GM21528 (cell line): ENCODE data around the gene TXLNB.
"Not testable (repeated sequence)": the region's sequence is repeated elsewhere in the genome, so short reads cannot be mapped to it uniquely, and the experiment has no call there.

Source experiments
- ATAC-seq: cut with Tn5 transposase; IDR thresholded peaks from one replicate; pipeline ENCODE4 v1.9.1; 2021; ENCODE audit warnings: mild to moderate bottlenecking, moderate library complexity; ENCODE audit not compliant: unreplicated experiment, low FRiP score

Gene TXLNB

GRCh38 chr6:139313229-139313628 is 21.4 kb upstream of the TXLNB start:
- no peak for ATAC-seq

GRCh38 chr6:139311831-139312230 is 20.0 kb upstream of the TXLNB start:
- ATAC-seq: no peak

- no peak for ATAC-seq
Observed at GRCh38 chr6:139308936-139309603, 17.3 kb upstream of the TXLNB start.

- no peak for ATAC-seq
Observed at GRCh38 chr6:139308286-139308916, 16.6 kb upstream of the TXLNB start.

GRCh38 chr6:139306291-139306981 is 14.6 kb upstream of the TXLNB start:
- no peak for ATAC-seq

- no peak for ATAC-seq
Observed at GRCh38 chr6:139303185-139303584, 11.4 kb upstream of the TXLNB start.

- no peak for ATAC-seq
Observed at GRCh38 chr6:139297921-139298320, 6.1 kb upstream of the TXLNB start.

GRCh38 chr6:139296927-139297326 is 5.1 kb upstream of the TXLNB start:
- no peak for ATAC-seq

- ATAC-seq: no peak
Observed at GRCh38 chr6:139295901-139296300, 4.1 kb upstream of the TXLNB start.

GRCh38 chr6:139294090-139294489 is 2.3 kb upstream of the TXLNB start:
- no peak for ATAC-seq

GRCh38 chr6:139293230-139293629 is 1.4 kb upstream of the TXLNB start:
- ATAC-seq: not testable (repeated sequence)

- ATAC-seq: peak; percentile 81
Observed at GRCh38 chr6:139290787-139291311, 949 bp downstream of the TXLNB start.

GRCh38 chr6:139289233-139289632 is 2.6 kb downstream of the TXLNB start:
- no peak for ATAC-seq

- no peak for ATAC-seq
Observed at GRCh38 chr6:139288496-139289040, 3.2 kb downstream of the TXLNB start.

GRCh38 chr6:139287868-139288267 is 3.9 kb downstream of the TXLNB start:
- ATAC-seq: no peak

- ATAC-seq: not testable (repeated sequence)
Observed at GRCh38 chr6:139286438-139286837, 5.4 kb downstream of the TXLNB start.

- no peak for ATAC-seq
Observed at GRCh38 chr6:139285590-139285989, 6.2 kb downstream of the TXLNB start.

GRCh38 chr6:139284789-139285188 is 7.0 kb downstream of the TXLNB start:
- ATAC-seq: no peak

- ATAC-seq: no peak
Observed at GRCh38 chr6:139282684-139283083, 9.1 kb downstream of the TXLNB start.

- no peak for ATAC-seq
Observed at GRCh38 chr6:139278190-139278589, 13.6 kb downstream of the TXLNB start.

GRCh38 chr6:139277587-139277986 is 14.2 kb downstream of the TXLNB start:
- no peak for ATAC-seq
